Stimulated activated naive CD8-positive, alpha-beta T cell treated with anti-CD3 and anti-CD28 coated beads, Interleukin-15, amount 100 ng/mL, for 72 hours (primary cell): ENCODE measurements around the gene INPP5D.
"Not testable (repeated sequence)": the region's sequence is repeated elsewhere in the genome, so short reads cannot be mapped to it uniquely, and the experiment has no call there.

Experiments used
- ATAC-seq: fragments of 150-1000 bp; cut with Tn5 transposase; 2 replicates; pipeline ENCODE4 v1.10.0; 2021; ENCODE audit warnings: mild to moderate bottlenecking, moderate library complexity
- DNase-seq, 2 donors: peaks; one replicate each; pipeline ENCODE4 v3.0.0; 2021 to 2022
- H3K27ac Mint-ChIP-seq, 2 donors: one replicate each; pipeline ENCODE4 v1.8.0; 2022; ENCODE audit warnings: mild to moderate bottlenecking in 2 of 2, mixed read lengths in 2 of 2, moderate library complexity in 2 of 2
- H3K27me3 Mint-ChIP-seq: one replicate; pipeline ENCODE4 v1.8.0; 2022; ENCODE audit warnings: mixed read lengths
- H3K4me1 Mint-ChIP-seq: one replicate; pipeline ENCODE4 v1.8.0; 2022; ENCODE audit warnings: mild to moderate bottlenecking, mixed read lengths
- H3K4me3 Mint-ChIP-seq, 2 donors: one replicate each; pipeline ENCODE4 v1.8.0; 2022; ENCODE audit warnings: mild to moderate bottlenecking in 2 of 2, mixed read lengths in 2 of 2, moderate library complexity in 1 of 2
- H3K9me3 Mint-ChIP-seq, 2 donors: one replicate each; pipeline ENCODE4 v1.8.0; 2022; ENCODE audit warnings: mixed read lengths in 2 of 2

The INPP5D gene

GRCh38 chr2:233117811-233118647, 57.9 kb downstream of the INPP5D start:
- Mint-ChIP-seq H3K27me3 (no peaks in the 10 kb centered on the region), H3K4me1 (peaks cover 61% of the 10 kb centered on the region), H3K27ac (peak overlapping the region; percentile 3 to 55), H3K4me3 (no peak overlapping the region), H3K9me3 (no peaks in the 10 kb centered on the region)
- DNase-seq (no peak), ATAC-seq (no peak)

- DNase-seq (no peak), ATAC-seq (no peak)
- peak overlapping the region in 1 of 2 donors; percentile 3 for H3K27ac Mint-ChIP-seq
- H3K4me1 Mint-ChIP-seq: peaks cover 55% of the 10 kb centered on the region
- no peak overlapping the region for H3K4me3 Mint-ChIP-seq
- no peaks in the 10 kb centered on the region for H3K9me3 Mint-ChIP-seq
- H3K27me3 Mint-ChIP-seq: no peaks in the 10 kb centered on the region
Measured at GRCh38 chr2:233118648-233119000, 58.5 kb downstream of the INPP5D start.

DNA sequence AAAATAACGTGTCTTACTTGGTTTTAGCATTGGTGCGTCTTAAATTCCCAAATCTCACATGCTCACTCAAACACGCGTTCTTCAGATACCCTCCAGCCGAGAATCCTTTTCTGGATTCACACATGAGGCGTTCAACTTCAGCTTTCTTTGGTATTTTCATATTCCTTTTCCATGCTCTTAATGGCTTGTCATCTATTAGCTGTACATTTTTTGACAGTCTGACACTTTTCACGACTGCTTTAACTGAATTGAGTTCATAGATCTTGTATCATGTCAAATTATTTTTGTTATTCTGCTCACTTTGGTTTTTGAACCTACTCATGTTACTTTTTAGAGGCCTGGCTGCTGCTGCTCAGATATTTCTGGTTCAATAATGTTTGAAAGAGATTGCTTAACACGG, 59.0 kb downstream of the INPP5D start:
- Mint-ChIP-seq H3K27me3 (no peaks in the 10 kb centered on the region), H3K4me3 (no peak overlapping the region), H3K9me3 (no peaks in the 10 kb centered on the region), H3K27ac (no peak overlapping the region), H3K4me1 (peaks cover 50% of the 10 kb centered on the region)
- no peak for DNase-seq
- no peak for ATAC-seq

DNA sequence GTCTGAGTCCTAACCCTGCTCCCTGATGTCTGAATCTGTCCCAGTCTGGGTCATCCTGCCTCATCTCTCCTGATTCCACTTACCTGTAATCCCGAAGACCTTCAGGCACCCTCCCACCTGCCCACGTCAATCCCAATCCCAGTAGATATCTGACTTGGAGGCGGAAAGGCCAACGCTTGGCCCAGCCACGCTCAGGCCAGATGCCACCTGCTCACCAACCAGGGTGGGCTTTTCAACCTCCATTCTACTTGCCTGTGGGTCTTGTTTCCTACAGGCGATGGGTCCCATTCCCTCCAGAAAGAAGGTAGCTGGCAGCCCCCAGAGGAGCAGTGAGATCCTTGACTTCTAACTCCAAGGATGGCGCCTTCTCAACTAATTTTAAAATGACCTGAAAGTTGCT, 59.7 kb downstream of the INPP5D start:
- DNase-seq (no peak), ATAC-seq (no peak)
- Mint-ChIP-seq H3K9me3 (no peaks in the 10 kb centered on the region), H3K4me3 (no peak overlapping the region), H3K27me3 (no peaks in the 10 kb centered on the region), H3K4me1 (peaks cover 44% of the 10 kb centered on the region), H3K27ac (no peak overlapping the region)

GRCh38 chr2:233120459-233120858, 60.3 kb downstream of the INPP5D start:
- no peak overlapping the region for H3K4me3 Mint-ChIP-seq
- peak overlapping the region in 1 of 2 donors; percentile 46 for H3K27ac Mint-ChIP-seq
- no peaks in the 10 kb centered on the region for H3K9me3 Mint-ChIP-seq
- H3K4me1 Mint-ChIP-seq: peaks cover 37% of the 10 kb centered on the region
- no peaks in the 10 kb centered on the region for H3K27me3 Mint-ChIP-seq
- ATAC-seq (no peak), DNase-seq (no peak)

GRCh38 chr2:233121856-233122255, 61.7 kb downstream of the INPP5D start:
- H3K27ac Mint-ChIP-seq: peak overlapping the region in 1 of 2 donors; percentile 85
- ATAC-seq: no peak
- DNase-seq: no peak
- H3K4me1 Mint-ChIP-seq: peaks cover 24% of the 10 kb centered on the region
- no peak overlapping the region for H3K4me3 Mint-ChIP-seq
- no peaks in the 10 kb centered on the region for H3K27me3 Mint-ChIP-seq
- no peaks in the 10 kb centered on the region for H3K9me3 Mint-ChIP-seq

DNA sequence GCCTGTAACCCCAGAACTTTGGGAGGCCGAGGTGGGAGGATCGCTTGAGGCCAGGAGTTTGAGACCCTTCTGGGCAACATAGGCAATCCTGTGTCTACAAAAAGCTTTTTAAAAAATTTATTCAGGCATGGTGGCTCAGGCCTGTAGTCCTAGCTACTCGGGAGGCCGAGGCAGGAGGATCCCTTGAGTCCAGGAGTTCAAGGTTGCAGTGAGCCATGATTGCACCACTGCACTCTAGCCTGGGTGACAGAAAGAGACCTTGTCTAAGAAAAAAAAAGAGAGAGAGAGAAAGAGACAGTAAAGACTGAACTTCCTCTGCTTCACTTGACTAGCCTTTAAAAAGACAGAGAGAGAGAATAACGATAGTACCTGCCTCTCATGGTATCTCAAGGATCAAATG, 62.4 kb downstream of the INPP5D start:
- no peak overlapping the region for H3K27ac Mint-ChIP-seq
- ATAC-seq: no peak
- no peaks in the 10 kb centered on the region for H3K27me3 Mint-ChIP-seq
- DNase-seq: no peak
- peaks cover 18% of the 10 kb centered on the region for H3K4me1 Mint-ChIP-seq
- no peak overlapping the region for H3K4me3 Mint-ChIP-seq
- no peaks in the 10 kb centered on the region for H3K9me3 Mint-ChIP-seq

- H3K27me3 Mint-ChIP-seq, H3K9me3 Mint-ChIP-seq, H3K4me1 Mint-ChIP-seq, DNase-seq, ATAC-seq, H3K4me3 Mint-ChIP-seq: not testable (repeated sequence)
- peak overlapping the region in 1 of 2 donors; percentile 57 for H3K27ac Mint-ChIP-seq
Measured at GRCh38 chr2:233123576-233123975, 63.4 kb downstream of the INPP5D start.

GRCh38 chr2:233124421-233125080, 64.4 kb downstream of the INPP5D start:
- H3K4me1 Mint-ChIP-seq: peaks cover 3% of the 10 kb centered on the region
- ATAC-seq: peak; percentile 7

GRCh38 chr2:233125455-233126065, 65.4 kb downstream of the INPP5D start:
- Mint-ChIP-seq H3K27me3 (no peaks in the 10 kb centered on the region), H3K4me1 (peaks cover 13% of the 10 kb centered on the region), H3K27ac (peak overlapping the region in 1 of 2 donors; percentile 83), H3K4me3 (no peak overlapping the region), H3K9me3 (no peaks in the 10 kb centered on the region)
- ATAC-seq: no peak
- DNase-seq: no peak

More at GRCh38 chr2:233124421-233125080, 64.4 kb downstream of the INPP5D start:
- DNase-seq: no peak
- Mint-ChIP-seq H3K27ac (peak overlapping the region in 1 of 2 donors; percentile 55), H3K9me3 (no peaks in the 10 kb centered on the region), H3K27me3 (no peaks in the 10 kb centered on the region), H3K4me3 (no peak overlapping the region)

GRCh38 chr2:233129351-233129978, 69.3 kb downstream of the INPP5D start:
- DNase-seq (no peak), ATAC-seq (no peak)
- Mint-ChIP-seq H3K4me3 (no peak overlapping the region), H3K4me1 (peaks cover 17% of the 10 kb centered on the region), H3K9me3 (peaks cover 0 to 10% of the 10 kb centered on the region in 2 donors), H3K27ac (peak overlapping the region in 1 of 2 donors; percentile 65), H3K27me3 (no peaks in the 10 kb centered on the region)

GRCh38 chr2:233130024-233130423, 69.9 kb downstream of the INPP5D start:
- Mint-ChIP-seq H3K4me3 (no peak overlapping the region), H3K4me1 (peaks cover 17% of the 10 kb centered on the region), H3K27me3 (no peaks in the 10 kb centered on the region), H3K9me3 (peaks cover 0 to 11% of the 10 kb centered on the region in 2 donors), H3K27ac (no peak overlapping the region)
- no peak for DNase-seq
- no peak for ATAC-seq

- no peak for ATAC-seq
- Mint-ChIP-seq H3K4me3 (no peak overlapping the region), H3K9me3 (peaks cover 0 to 11% of the 10 kb centered on the region in 2 donors), H3K27me3 (no peaks in the 10 kb centered on the region), H3K27ac (no peak overlapping the region), H3K4me1 (peaks cover 17% of the 10 kb centered on the region)
- DNase-seq: no peak
Measured at GRCh38 chr2:233130481-233131020, 70.4 kb downstream of the INPP5D start.

- no peak for DNase-seq
- peaks cover 17% of the 10 kb centered on the region for H3K4me1 Mint-ChIP-seq
Measured at GRCh38 chr2:233131936-233132720, 72.0 kb downstream of the INPP5D start.

DNA sequence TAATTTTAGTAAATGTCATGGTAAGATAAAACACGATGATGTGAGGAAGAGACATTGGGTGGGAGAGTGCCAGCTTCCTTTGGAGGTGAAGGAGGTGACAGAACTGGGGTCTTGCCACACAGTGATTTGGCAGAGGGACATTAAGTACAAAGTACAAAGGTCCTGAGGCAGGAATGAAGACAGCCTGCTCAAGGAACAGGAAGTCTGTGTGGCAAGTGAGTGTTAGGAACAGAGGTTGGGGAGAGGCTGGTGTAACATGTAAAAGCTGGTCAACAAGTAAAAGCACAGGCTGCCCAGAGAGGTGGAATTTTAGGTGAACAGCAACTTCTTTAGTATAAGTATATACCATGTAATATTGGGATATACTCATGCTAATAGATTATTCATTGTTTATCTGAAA, 73.1 kb downstream of the INPP5D start:
- DNase-seq: no peak
- no peak for ATAC-seq
- H3K27ac Mint-ChIP-seq: no peak overlapping the region
- H3K4me3 Mint-ChIP-seq: no peak overlapping the region
- H3K27me3 Mint-ChIP-seq: no peaks in the 10 kb centered on the region
- peaks cover 0 to 11% of the 10 kb centered on the region in 2 donors for H3K9me3 Mint-ChIP-seq
- peaks cover 17% of the 10 kb centered on the region for H3K4me1 Mint-ChIP-seq

More at GRCh38 chr2:233131936-233132720, 72.0 kb downstream of the INPP5D start:
- no peak for ATAC-seq
- Mint-ChIP-seq H3K27me3 (no peaks in the 10 kb centered on the region), H3K9me3 (peaks cover 0 to 11% of the 10 kb centered on the region in 2 donors), H3K27ac (peak overlapping the region; percentile 50), H3K4me3 (no peak overlapping the region)
